Activated CD4-positive, alpha-beta T cell treated with anti-CD3 and anti-CD28 coated beads, Interleukin-2, amount 10 ng/mL, durations not matched to agents 24 days and 14 days (primary cell): ENCODE measurements around the gene UBFD1. TPM values are rescaled to one million over a fixed set of nuclear protein-coding genes. Genes with fewer than 3 reads are reported as not detected.
"Not testable (repeated sequence)": the region's sequence is repeated elsewhere in the genome, so short reads cannot be mapped to it uniquely, and the experiment has no call there.

Experiments used
- DNase-seq: peaks from one replicate; pipeline ENCODE4 v3.0.0; 2022
- H3K27ac Mint-ChIP-seq: one replicate; pipeline ENCODE4 v1.8.0; 2022; ENCODE audit warnings: mild to moderate bottlenecking, mixed read lengths
- H3K27me3 Mint-ChIP-seq: one replicate; pipeline ENCODE4 v1.8.0; 2022; ENCODE audit warnings: mixed read lengths
- H3K36me3 Mint-ChIP-seq: one replicate; pipeline ENCODE4 v1.8.0; 2022; ENCODE audit warnings: low read depth, mild to moderate bottlenecking, mixed read lengths
- H3K4me1 Mint-ChIP-seq: one replicate; pipeline ENCODE4 v1.8.0; 2021; ENCODE audit warnings: mixed read lengths
- H3K4me3 Mint-ChIP-seq: one replicate; pipeline ENCODE4 v1.8.0; 2022; ENCODE audit warnings: mild to moderate bottlenecking, moderate library complexity, mixed read lengths
- H3K9me3 Mint-ChIP-seq: one replicate; pipeline ENCODE4 v1.8.0; 2021; ENCODE audit warnings: mixed read lengths
- intact Hi-C: fragments of 100-400 bp; cut with micrococcal nuclease; formaldehyde crosslinking; loops from one replicate; pipeline ENCODE4 v1.15.1; 2023
- total RNA-seq: library from RNA; stranded (reverse); gene quantifications from 2 replicates; pipeline ENCODE4 v1.2.3, GENCODE V29; 2022

Gene UBFD1
- total RNA-seq, 1 donor from 2014 or later = 70.6 TPM

DNA sequence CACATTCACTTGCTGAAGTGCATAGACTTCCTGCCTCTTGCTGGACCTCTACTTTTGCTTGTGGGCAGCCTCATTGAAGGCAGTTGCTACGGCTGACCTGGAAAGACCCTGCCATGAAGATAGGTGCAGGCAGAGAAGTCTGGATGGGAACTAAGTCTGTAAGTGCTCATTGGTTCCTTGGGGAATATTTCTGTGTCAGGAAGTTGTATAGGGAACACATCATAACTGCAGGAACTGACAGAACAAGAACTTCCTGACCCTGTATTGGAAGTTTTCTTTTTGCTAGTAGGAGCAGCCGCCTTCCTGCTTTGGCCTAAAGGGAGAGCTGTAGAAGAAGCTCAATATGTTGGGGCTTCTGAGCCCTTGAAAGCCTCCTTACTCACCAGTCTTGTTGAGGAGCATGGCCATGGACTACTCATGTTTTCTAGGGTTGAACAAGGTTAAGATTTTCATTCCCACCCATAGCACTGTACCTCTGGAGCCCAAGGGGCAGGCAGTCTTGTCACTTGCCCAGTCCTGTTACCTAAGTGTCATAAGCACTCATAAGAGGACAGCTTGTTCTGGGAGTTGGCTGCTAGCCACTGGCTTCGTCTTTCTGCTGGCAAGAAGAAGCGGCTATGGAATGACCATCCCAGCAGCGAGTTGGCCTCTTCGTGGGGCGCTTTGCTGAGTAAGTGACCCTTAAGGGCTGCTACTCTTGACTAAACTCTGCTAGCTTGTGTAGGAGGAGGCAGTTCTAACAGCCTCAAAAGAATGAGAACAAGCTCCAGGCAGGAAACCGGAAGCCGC lies 7.2 kb downstream of the UBFD1 start:
- Mint-ChIP-seq H3K9me3 (no peaks in the 10 kb centered on the region), H3K4me1 (peaks cover 7% of the 10 kb centered on the region), H3K36me3 (peaks cover 68% of the 10 kb centered on the region), H3K27me3 (no peaks in the 10 kb centered on the region), H3K4me3 (no peak overlapping the region), H3K27ac (no peak overlapping the region)
- DNase-seq = no peak
- intact Hi-C loops = no loop called here

DNA sequence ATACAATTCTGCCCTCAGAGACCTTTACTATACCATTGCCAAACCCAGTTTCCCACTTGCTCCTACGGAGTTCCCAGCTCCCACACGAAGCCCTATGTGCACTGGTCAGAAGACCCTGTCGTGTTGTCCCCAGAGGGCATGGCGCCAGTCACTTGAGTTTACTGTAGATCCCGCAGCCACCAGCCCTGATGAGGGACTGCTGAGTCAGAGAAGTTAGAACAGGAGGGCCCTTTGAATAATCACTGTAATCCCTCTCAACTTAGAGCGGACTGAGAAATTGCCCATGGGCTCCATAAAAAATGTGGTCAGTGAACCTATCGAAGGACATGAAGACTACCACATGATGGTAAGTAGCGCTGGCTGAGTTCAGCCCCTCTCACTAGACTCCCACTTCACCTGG lies 9.2 kb downstream of the UBFD1 start:
- H3K9me3 Mint-ChIP-seq = no peaks in the 10 kb centered on the region
- H3K4me3 Mint-ChIP-seq = no peak overlapping the region
- no peaks in the 10 kb centered on the region for H3K27me3 Mint-ChIP-seq
- no peak overlapping the region for H3K27ac Mint-ChIP-seq
- peaks cover 67% of the 10 kb centered on the region for H3K36me3 Mint-ChIP-seq
- intact Hi-C loops = no loop called here
- DNase-seq = no peak
- H3K4me1 Mint-ChIP-seq = no peaks in the 10 kb centered on the region

DNA sequence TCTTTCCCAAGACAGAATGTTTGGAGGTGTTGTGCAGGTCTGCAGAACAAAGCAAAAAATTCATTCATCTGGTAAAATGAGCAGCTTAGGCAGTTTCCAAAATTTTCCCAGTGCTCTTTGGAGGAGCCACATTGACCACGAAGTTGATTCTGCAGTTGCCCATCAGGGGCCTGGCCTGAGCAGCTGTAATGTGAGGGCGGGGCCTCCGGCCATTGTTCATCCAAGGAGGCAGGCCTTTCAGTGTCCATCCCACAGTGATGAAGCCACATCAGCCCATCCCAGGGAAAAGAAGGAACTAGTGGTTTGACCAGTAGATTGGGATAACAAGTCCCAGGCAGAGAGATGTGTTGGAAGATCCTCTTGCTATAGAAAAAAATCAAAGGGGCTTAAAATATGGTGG lies 10.1 kb downstream of the UBFD1 start:
- no peak overlapping the region for H3K27ac Mint-ChIP-seq
- H3K36me3 Mint-ChIP-seq = peaks cover 62% of the 10 kb centered on the region
- DNase-seq = no peak
- H3K27me3 Mint-ChIP-seq = no peaks in the 10 kb centered on the region
- H3K9me3 Mint-ChIP-seq = no peaks in the 10 kb centered on the region
- H3K4me3 Mint-ChIP-seq = no peak overlapping the region
- intact Hi-C loops = no loop called here
- no peaks in the 10 kb centered on the region for H3K4me1 Mint-ChIP-seq

- no peak overlapping the region for H3K4me3 Mint-ChIP-seq
- no peaks in the 10 kb centered on the region for H3K27me3 Mint-ChIP-seq
- no peaks in the 10 kb centered on the region for H3K4me1 Mint-ChIP-seq
- peaks cover 37% of the 10 kb centered on the region for H3K36me3 Mint-ChIP-seq
- no peak for DNase-seq
- intact Hi-C loops = no loop called here
- no peaks in the 10 kb centered on the region for H3K9me3 Mint-ChIP-seq
- no peak overlapping the region for H3K27ac Mint-ChIP-seq
Measured at GRCh38 chr16:23570992-23571632, 13.6 kb downstream of the UBFD1 start.

- DNase-seq = no peak
- no peaks in the 10 kb centered on the region for H3K9me3 Mint-ChIP-seq
- peaks cover 32% of the 10 kb centered on the region for H3K36me3 Mint-ChIP-seq
- intact Hi-C loops = no loop called here
- H3K27me3 Mint-ChIP-seq = no peaks in the 10 kb centered on the region
- no peaks in the 10 kb centered on the region for H3K4me1 Mint-ChIP-seq
- H3K4me3 Mint-ChIP-seq = no peak overlapping the region
- no peak overlapping the region for H3K27ac Mint-ChIP-seq
Measured at GRCh38 chr16:23571895-23572294, 14.4 kb downstream of the UBFD1 start.

GRCh38 chr16:23572394-23572793 lies 14.9 kb downstream of the UBFD1 start:
- H3K27me3 Mint-ChIP-seq = no peaks in the 10 kb centered on the region
- H3K4me1 Mint-ChIP-seq = no peaks in the 10 kb centered on the region
- intact Hi-C loops = no loop called here
- H3K9me3 Mint-ChIP-seq = no peaks in the 10 kb centered on the region
- no peak overlapping the region for H3K4me3 Mint-ChIP-seq
- H3K27ac Mint-ChIP-seq = no peak overlapping the region
- DNase-seq = no peak
- H3K36me3 Mint-ChIP-seq = peaks cover 27% of the 10 kb centered on the region

DNA sequence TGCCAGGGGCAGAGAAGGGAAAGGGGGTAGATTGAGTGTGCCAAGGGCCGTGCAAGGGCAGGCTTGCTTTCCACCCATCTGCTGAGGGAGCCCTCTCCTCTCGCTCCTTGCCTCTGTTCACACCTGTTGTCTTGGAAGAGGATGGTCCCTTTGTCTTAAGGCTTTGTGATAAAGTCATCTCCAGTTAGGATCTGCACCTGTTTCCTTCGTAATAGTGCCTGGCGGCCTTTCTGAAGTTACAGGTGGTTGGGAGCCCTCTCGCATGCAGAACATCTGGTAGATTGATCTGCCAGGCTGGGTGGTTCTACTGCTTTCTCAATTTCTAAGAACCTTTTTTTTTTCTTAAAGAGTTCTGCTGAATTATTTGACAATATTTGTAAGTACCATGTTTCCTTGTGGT lies 16.3 kb downstream of the UBFD1 start:
- peaks cover 24% of the 10 kb centered on the region for H3K36me3 Mint-ChIP-seq

DNA sequence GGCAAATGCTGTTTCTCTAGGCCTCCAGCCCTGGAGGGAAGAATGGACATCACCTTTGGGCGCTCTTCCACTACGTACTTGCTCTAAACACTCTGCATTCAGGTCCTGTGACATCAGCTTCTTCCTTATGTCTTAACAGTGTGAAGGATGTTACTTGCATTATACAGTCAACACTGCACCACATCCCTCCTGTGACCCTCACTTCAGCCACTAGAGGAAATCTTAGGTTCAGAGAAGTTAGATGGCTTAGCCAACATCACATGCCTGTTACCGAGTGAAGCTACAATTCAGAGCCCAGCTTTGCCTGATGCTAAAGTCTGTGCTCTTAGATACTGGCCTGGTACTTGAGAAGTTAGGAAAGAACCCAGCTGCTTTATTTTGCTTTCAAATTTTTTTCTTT lies 18.3 kb downstream of the UBFD1 start:
- Mint-ChIP-seq H3K27ac (no peak overlapping the region), H3K36me3 (peaks cover 28% of the 10 kb centered on the region), H3K4me3 (no peak overlapping the region), H3K4me1 (no peaks in the 10 kb centered on the region), H3K27me3 (no peaks in the 10 kb centered on the region), H3K9me3 (no peaks in the 10 kb centered on the region)
- DNase-seq = no peak
- intact Hi-C loops = no loop called here

More for the DNA sequence above, 16.3 kb downstream of the UBFD1 start:
- intact Hi-C loops = no loop called here
- Mint-ChIP-seq H3K4me3 (no peak overlapping the region), H3K4me1 (no peaks in the 10 kb centered on the region), H3K27me3 (no peaks in the 10 kb centered on the region), H3K9me3 (no peaks in the 10 kb centered on the region), H3K27ac (no peak overlapping the region)
- DNase-seq = no peak

DNA sequence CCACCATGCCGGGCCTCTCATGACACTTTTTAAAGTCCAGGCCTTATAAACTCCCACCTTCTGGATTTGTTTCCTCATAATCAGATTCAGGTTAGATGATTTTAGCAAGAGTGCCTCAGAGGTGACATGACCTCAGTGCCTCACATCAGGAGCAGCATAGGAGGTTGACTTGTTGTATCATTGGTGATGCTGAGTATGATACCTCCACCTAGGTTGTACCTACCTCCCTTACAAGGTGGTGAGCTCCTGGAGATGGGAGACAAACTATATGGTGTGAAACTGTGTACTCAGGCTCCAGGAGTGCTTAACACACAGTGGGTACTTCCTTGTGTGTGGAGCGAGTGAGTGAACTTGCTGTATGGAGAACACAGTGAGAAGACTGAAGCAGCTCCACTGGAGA lies 20.0 kb downstream of the UBFD1 start:
- H3K4me3 Mint-ChIP-seq = no peak overlapping the region

GRCh38 chr16:23578101-23578830 lies 20.7 kb downstream of the UBFD1 start:
- Mint-ChIP-seq H3K4me3 (no peak overlapping the region), H3K27ac (no peak overlapping the region), H3K36me3 (peaks cover 38% of the 10 kb centered on the region), H3K27me3 (no peaks in the 10 kb centered on the region), H3K4me1 (no peaks in the 10 kb centered on the region), H3K9me3 (no peaks in the 10 kb centered on the region)
- no peak for DNase-seq
- intact Hi-C loops = no loop called here

More for the DNA sequence above, 20.0 kb downstream of the UBFD1 start:
- Mint-ChIP-seq H3K4me1 (no peaks in the 10 kb centered on the region), H3K36me3 (peaks cover 30% of the 10 kb centered on the region), H3K27me3 (no peaks in the 10 kb centered on the region), H3K9me3 (no peaks in the 10 kb centered on the region), H3K27ac (no peak overlapping the region)
- no peak for DNase-seq
- intact Hi-C loops = no loop called here

DNA sequence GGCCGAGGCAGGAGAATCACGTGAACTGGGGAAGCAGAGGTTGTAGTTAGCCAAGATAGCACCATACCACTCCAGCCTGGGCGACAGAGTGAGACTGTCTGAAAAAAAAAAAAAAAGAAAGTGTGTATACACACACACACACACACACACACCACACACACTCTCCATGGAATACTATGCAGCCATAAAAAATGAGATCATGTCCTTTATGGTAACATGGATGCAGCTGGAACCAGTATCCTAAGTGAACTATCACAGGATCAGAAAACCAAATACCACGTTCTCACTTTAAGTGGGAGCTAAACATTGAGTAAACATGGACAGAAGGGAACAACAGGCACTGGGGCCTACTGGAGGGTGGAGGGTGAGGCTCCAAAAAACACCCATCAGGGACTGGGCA lies 21.8 kb downstream of the UBFD1 start:
- peaks cover 41% of the 10 kb centered on the region for H3K36me3 Mint-ChIP-seq
- no peak overlapping the region for H3K4me3 Mint-ChIP-seq
- intact Hi-C loops = no loop called here
- DNase-seq = no peak
- H3K9me3 Mint-ChIP-seq = no peaks in the 10 kb centered on the region
- no peaks in the 10 kb centered on the region for H3K4me1 Mint-ChIP-seq
- H3K27ac Mint-ChIP-seq = no peak overlapping the region
- no peaks in the 10 kb centered on the region for H3K27me3 Mint-ChIP-seq

DNA sequence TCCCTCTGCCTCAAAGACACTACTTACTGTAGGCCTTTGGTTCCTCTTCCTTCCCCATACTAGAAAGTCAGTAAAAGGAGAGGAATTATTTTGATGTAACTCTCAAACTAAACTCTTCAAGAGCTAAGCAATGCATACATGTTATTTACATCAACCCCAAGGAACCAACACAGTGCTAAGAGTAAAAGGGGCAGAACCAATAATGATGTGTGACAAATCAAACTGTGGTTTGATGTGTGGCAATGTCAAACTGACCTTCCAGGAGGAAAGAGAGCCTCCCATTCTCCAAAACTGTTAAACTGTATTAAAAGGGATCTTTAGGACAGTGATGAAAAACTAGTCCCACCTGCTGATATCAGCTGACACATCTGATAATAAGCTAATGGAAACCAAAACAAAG lies 22.9 kb downstream of the UBFD1 start:
- H3K4me3 Mint-ChIP-seq = no peak overlapping the region

GRCh38 chr16:23581764-23582163 lies 24.2 kb downstream of the UBFD1 start:
- DNase-seq = no peak
- Mint-ChIP-seq H3K4me3 (no peak overlapping the region), H3K4me1 (no peaks in the 10 kb centered on the region), H3K27me3 (no peaks in the 10 kb centered on the region), H3K36me3 (peaks cover 55% of the 10 kb centered on the region), H3K27ac (no peak overlapping the region), H3K9me3 (no peaks in the 10 kb centered on the region)
- intact Hi-C loops = no loop called here

More for the DNA sequence above, 22.9 kb downstream of the UBFD1 start:
- Mint-ChIP-seq H3K36me3 (peaks cover 46% of the 10 kb centered on the region), H3K4me1 (no peaks in the 10 kb centered on the region), H3K27me3 (no peaks in the 10 kb centered on the region), H3K9me3 (no peaks in the 10 kb centered on the region), H3K27ac (no peak overlapping the region)
- intact Hi-C loops = no loop called here
- no peak for DNase-seq

GRCh38 chr16:23583271-23583670 lies 25.7 kb downstream of the UBFD1 start:
- DNase-seq = not testable (repeated sequence)

More at GRCh38 chr16:23583271-23583670, 25.7 kb downstream of the UBFD1 start:
- peaks cover 57% of the 10 kb centered on the region for H3K36me3 Mint-ChIP-seq
- intact Hi-C loops, H3K4me1 Mint-ChIP-seq, H3K4me3 Mint-ChIP-seq, H3K27me3 Mint-ChIP-seq, H3K27ac Mint-ChIP-seq, H3K9me3 Mint-ChIP-seq: not testable (repeated sequence)
